H1 (cell line): ENCODE data around the gene OR2AG2. TPM values are rescaled to one million over a fixed set of nuclear protein-coding genes. Genes with fewer than 3 reads are reported as not detected.

ENCODE experiments used
- EP300 ChIP-seq, 2 experiments: IDR thresholded peaks; 1 replicate in 1 of 2; 2 replicates in 1 of 2; pipeline ENCODE4 v1.6.1; 2011 to 2012; ENCODE audit warnings: low read depth in 2 of 2, low read length in 2 of 2, mild to moderate bottlenecking in 2 of 2, borderline replicate concordance in 1 of 2, inconsistent platforms in 1 of 2, moderate library complexity in 1 of 2
- EZH2 ChIP-seq: fragments of 200-600 bp; sonication (generic); IDR thresholded peaks from 2 replicates; pipeline ENCODE4 v1.7.1; 2012; ENCODE audit warnings: low read depth, mild to moderate bottlenecking, moderate library complexity, low read length, inconsistent platforms; ENCODE audit not compliant: severe bottlenecking
- NANOG ChIP-seq: IDR thresholded peaks from 2 replicates; pipeline ENCODE4 v1.6.1; 2011; ENCODE audit warnings: low read length, low read depth, mild to moderate bottlenecking, inconsistent platforms; ENCODE audit not compliant: insufficient read depth, poor library complexity, severe bottlenecking
- polyA plus RNA-seq, 7 experiments: library from polyadenylated mRNA; depleted of rRNA in 3 of 7; stranded (reverse) in 5 of 7; unstranded in 2 of 7; fragments of >200 nt in 5 of 7; fragments of 200-250 nt in 2 of 7; gene quantifications; 1 replicate in 5 of 7; 2 replicates in 1 of 7; 4 replicates in 1 of 7; pipeline versions ENCODE4 v1.2.1 to v1.2.3, GENCODE V29; 2011 to 2013; ENCODE audit warnings: missing spikeins in 2 of 7, mixed read lengths in 2 of 7
- total RNA-seq: library from RNA; stranded (reverse); fragmentation: NEBNext Ultra II Directional; extraction: Animal tissue kit (Norgen Biotek cat#: 25700); gene quantifications from 2 replicates; pipeline ENCODE4 v1.2.1, GENCODE V29; 2021
- TF ChIP-seq, protein P1 (sequence below): IDR thresholded peaks from 2 replicates; pipeline ENCODE4 v1.6.1; 2012; ENCODE audit warnings: low read length, inconsistent platforms

Gene OR2AG2
- total and polyA plus RNA-seq, 2 of the 8 experiments (the other 6 are each of a cell fraction or from before 2014, with no cell fraction given) = 0.22 to 0.74 TPM

DNA sequence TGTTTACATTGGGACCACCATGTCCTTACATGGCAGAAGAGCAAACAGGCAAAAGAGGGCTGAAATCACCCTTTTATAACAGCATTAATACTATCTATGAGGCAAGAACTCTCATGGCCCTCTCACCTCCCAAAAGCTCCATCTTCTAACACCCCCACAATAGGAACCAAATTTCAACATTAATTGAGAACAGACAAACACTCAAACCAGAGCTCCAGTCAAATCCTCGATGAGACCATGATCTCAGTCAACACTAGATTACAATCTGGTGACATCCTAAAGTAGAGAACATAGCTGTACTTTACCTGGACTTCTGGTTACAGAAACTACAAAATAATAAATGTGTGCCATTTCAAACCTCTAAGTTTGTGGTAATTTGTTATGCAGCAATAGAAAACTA is 25.1 kb downstream of the OR2AG2 start (continued):
- TF ChIP-seq EZH2 (no peak), NANOG (no peak), EP300 (IDR thresholded peaks at IDR 0.05; ENCODE audit: borderline replicate concordance in 1 of 2, low read depth in 2 of 2, low read length in 2 of 2) (no peak)
- TF ChIP-seq, protein P1, sequence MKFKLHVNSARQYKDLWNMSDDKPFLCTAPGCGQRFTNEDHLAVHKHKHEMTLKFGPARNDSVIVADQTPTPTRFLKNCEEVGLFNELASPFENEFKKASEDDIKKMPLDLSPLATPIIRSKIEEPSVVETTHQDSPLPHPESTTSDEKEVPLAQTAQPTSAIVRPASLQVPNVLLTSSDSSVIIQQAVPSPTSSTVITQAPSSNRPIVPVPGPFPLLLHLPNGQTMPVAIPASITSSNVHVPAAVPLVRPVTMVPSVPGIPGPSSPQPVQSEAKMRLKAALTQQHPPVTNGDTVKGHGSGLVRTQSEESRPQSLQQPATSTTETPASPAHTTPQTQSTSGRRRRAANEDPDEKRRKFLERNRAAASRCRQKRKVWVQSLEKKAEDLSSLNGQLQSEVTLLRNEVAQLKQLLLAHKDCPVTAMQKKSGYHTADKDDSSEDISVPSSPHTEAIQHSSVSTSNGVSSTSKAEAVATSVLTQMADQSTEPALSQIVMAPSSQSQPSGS = no peak
